Common myeloid progenitor, CD34-positive (primary cell): ENCODE results near the gene DNLZ.

Source experiments
- CTCF ChIA-PET: fragments of 350-600 bp; sonication (Branson Sonifier 250); formaldehyde crosslinking; loops from one replicate; lab custom pipeline; 2021; ENCODE audit warnings: antibody characterized with exemption; lab: Charles Lee
- POLR2A ChIA-PET: fragments of 350-600 bp; sonication (Branson Sonifier 250); formaldehyde crosslinking; loops from one replicate; lab custom pipeline; 2021; ENCODE audit warnings: antibody characterized with exemption; lab: Charles Lee
- DNase-seq, 3 donors: peaks; one replicate each; pipeline versions ENCODE4 v3.0.0 to v3.0.0-alpha.2; 2013
- H3K27ac ChIP-seq, 2 experiments: 1 replicate in 1 of 2; 2 replicates in 1 of 2; pipeline ENCODE4 v1.7.0; 2013; ENCODE audit warnings: inconsistent platforms in 2 of 2, low read length in 2 of 2, mild to moderate bottlenecking in 2 of 2, low read depth in 1 of 2, moderate library complexity in 1 of 2; ENCODE audit not compliant: severe bottlenecking in 2 of 2, insufficient read depth in 1 of 2, poor library complexity in 1 of 2
- H3K27me3 ChIP-seq, 5 experiments: replicated peaks in 2 of 5; 1 replicate in 3 of 5; 2 replicates in 2 of 5; pipeline versions ENCODE4 v1.6.1 to v1.7.0; 2013; ENCODE audit warnings: low read length in 4 of 5, mild to moderate bottlenecking in 2 of 5, moderate library complexity in 2 of 5, inconsistent platforms in 1 of 5; ENCODE audit not compliant: insufficient read depth in 5 of 5, control insufficient read depth in 4 of 5
- H3K36me3 ChIP-seq, 4 experiments: 1 replicate in 2 of 4; 2 replicates in 2 of 4; pipeline versions ENCODE4 v1.6.1 to v1.7.0; 2013; ENCODE audit warnings: low read length in 3 of 4, control low read depth in 1 of 4, mild to moderate bottlenecking in 1 of 4; ENCODE audit not compliant: control insufficient read depth in 4 of 4, insufficient read depth in 4 of 4
- H3K4me1 ChIP-seq, 4 experiments: 1 replicate in 3 of 4; 2 replicates in 1 of 4; pipeline versions ENCODE4 v1.6.1 to v1.7.1; 2013; ENCODE audit warnings: low read length in 3 of 4, mild to moderate bottlenecking in 3 of 4, control low read depth in 1 of 4, inconsistent platforms in 1 of 4, moderate library complexity in 1 of 4; ENCODE audit not compliant: control insufficient read depth in 4 of 4, insufficient read depth in 4 of 4; ENCODE audit errors: control extremely low read depth in 1 of 4
- H3K4me3 ChIP-seq, 7 experiments: 1 replicate in 4 of 7; 2 replicates in 3 of 7; pipeline versions ENCODE4 v1.5.1 to v1.7.0; 2013; ENCODE audit warnings: mild to moderate bottlenecking in 7 of 7, low read length in 6 of 7, moderate library complexity in 6 of 7, inconsistent platforms in 2 of 7, low read depth in 2 of 7, control low read depth in 1 of 7; ENCODE audit not compliant: insufficient read depth in 4 of 7, control insufficient read depth in 1 of 7; ENCODE audit errors: extremely low read depth in 1 of 7
- H3K9me3 ChIP-seq, 5 experiments: 1 replicate in 4 of 5; 2 replicates in 1 of 5; pipeline versions ENCODE4 v1.6.1 to v1.7.1; 2013; ENCODE audit warnings: low read length in 4 of 5, mild to moderate bottlenecking in 2 of 5, inconsistent platforms in 1 of 5, low read depth in 1 of 5, moderate library complexity in 1 of 5; ENCODE audit not compliant: control insufficient read depth in 4 of 5, insufficient read depth in 2 of 5; ENCODE audit errors: control extremely low read depth in 1 of 5
- WGBS: methylation state at CpG from one replicate; pipeline ENCODE4 v1.1.5; 2013; ENCODE audit not compliant: insufficient coverage; 5-methylcytosine and 5-hydroxymethylcytosine counted together

The DNLZ gene

GRCh38 chr9:136329211-136329627 lies 34.3 kb downstream of the DNLZ start:
- Histone ChIP-seq H3K27ac (peak overlapping the region; percentile 75 to 85), H3K4me1 (peaks cover 0 to 58% (median 49%) of the 10 kb centered on the region in 4 experiments), H3K9me3 (no peaks in the 10 kb centered on the region), H3K36me3 (peaks cover 0 to 21% (median 6%) of the 10 kb centered on the region in 4 experiments), H3K4me3 (peak overlapping the region; percentile 32 to 88 (median 76)), H3K27me3 (no peaks in the 10 kb centered on the region)
- DNase-seq: no peak
- 94% methylated on average over 15 of the region's 19 CpGs for WGBS
- ChIA-PET CTCF (interaction anchor here (1.0 to 9.6 kb wide), 3 partner anchors 8 to 157 kb away, joined by 3 to 101 read pairs (median 8); no protein-coding TSS in a partner anchor), POLR2A (interaction anchor here (0.8 kb wide), 2 partner anchors 9 to 44 kb away, joined by 3 read pairs; no protein-coding TSS in a partner anchor)

GRCh38 chr9:136328622-136329041 lies 34.9 kb downstream of the DNLZ start:
- Histone ChIP-seq H3K27ac (peak overlapping the region; percentile 75 to 85), H3K9me3 (no peaks in the 10 kb centered on the region), H3K4me1 (peaks cover 0 to 64% (median 55%) of the 10 kb centered on the region in 4 experiments), H3K27me3 (no peaks in the 10 kb centered on the region), H3K4me3 (peak overlapping the region; percentile 32 to 88 (median 76)), H3K36me3 (peaks cover 0 to 17% (median 6%) of the 10 kb centered on the region in 4 experiments)
- DNase-seq: peak in 2 of 3 donors; percentile 23 to 43
- CTCF ChIA-PET: interaction anchor here (1.0 to 9.6 kb wide), 4 partner anchors 9 to 158 kb away, joined by 3 to 101 read pairs (median 6); no protein-coding TSS in a partner anchor
- POLR2A ChIA-PET: interaction anchor here (0.8 kb wide), 2 partner anchors 10 to 44 kb away, joined by 3 read pairs; no protein-coding TSS in a partner anchor
- WGBS: 3% methylated on average over 15 of the region's 15 CpGs

DNA sequence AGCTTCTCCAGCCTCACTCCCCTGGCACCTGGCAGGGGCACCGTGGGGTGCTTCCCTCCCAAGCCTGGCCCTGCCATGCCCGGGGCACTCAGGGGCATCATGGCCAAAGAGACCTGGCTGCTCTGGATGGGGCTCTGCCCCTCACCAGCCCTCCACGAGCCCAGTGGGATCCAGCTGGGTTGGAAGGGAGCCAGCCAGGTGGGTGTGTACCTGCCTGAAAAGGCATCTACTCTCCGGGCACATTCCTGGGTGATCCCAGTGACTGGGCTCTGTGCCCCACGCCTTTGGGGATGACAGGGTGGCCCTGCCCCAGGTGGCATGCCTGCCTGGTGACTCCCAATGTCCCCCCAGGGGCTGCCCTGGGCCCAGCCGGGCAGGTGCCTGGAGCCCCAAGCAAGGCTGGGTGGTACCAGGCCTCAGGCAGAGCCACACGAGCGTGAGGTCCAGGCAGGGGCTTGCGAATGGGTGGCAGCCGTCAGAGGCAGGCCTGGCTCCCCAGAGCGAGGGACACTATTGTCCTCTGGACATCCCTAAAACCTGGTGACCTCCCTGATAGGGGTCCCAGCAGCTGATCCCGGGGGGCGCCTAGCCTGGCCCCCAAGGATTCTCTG lies 35.4 kb downstream of the DNLZ start:
- POLR2A ChIA-PET: interaction anchor here (0.7 to 0.8 kb wide), 3 partner anchors 14 to 45 kb away, joined by 3 read pairs; partner anchors contain the start of gene DNLZ
- no peak for DNase-seq
- no peaks in the 10 kb centered on the region for H3K9me3 ChIP-seq
- CTCF ChIA-PET: interaction anchor here (1.0 to 9.6 kb wide), 4 partner anchors 9 to 158 kb away, joined by 3 to 101 read pairs (median 6); no protein-coding TSS in a partner anchor
- H3K4me1 ChIP-seq: peaks cover 0 to 69% (median 58%) of the 10 kb centered on the region in 4 experiments
- H3K27ac ChIP-seq: peak overlapping the region; percentile 75 to 85
- no peaks in the 10 kb centered on the region for H3K27me3 ChIP-seq
- 7% methylated on average over 13 of the region's 13 CpGs for WGBS
- peak overlapping the region; percentile 32 to 88 (median 76) for H3K4me3 ChIP-seq
- H3K36me3 ChIP-seq: peaks cover 0 to 17% (median 6%) of the 10 kb centered on the region in 4 experiments

- Histone ChIP-seq H3K36me3 (peaks cover 0 to 15% (median 5%) of the 10 kb centered on the region in 4 experiments), H3K27ac (peak within 1 kb of the TSS; percentile 75 to 85), H3K4me1 (peaks cover 0 to 76% (median 61%) of the 10 kb centered on the region in 4 experiments), H3K27me3 (no peaks in the 10 kb centered on the region), H3K4me3 (peak within 1 kb of the TSS; percentile 36 to 88 (median 76)), H3K9me3 (no peaks in the 10 kb centered on the region)
- peak in 2 of 3 donors; percentile 62 to 65 for DNase-seq
- ChIA-PET CTCF (interaction anchor here (1.1 to 9.6 kb wide), 5 partner anchors 10 to 76 kb away, joined by 3 to 101 read pairs (median 5); no protein-coding TSS in a partner anchor), POLR2A (interaction anchor here (0.7 to 1.1 kb wide), 3 partner anchors 15 to 36 kb away, joined by 3 read pairs; partner anchors contain the start of gene DNLZ)
- WGBS: 0% methylated on average over 18 of the region's 88 CpGs
These were observed 36.1 kb downstream of the DNLZ start, which contains the start of gene GPSM1 for GRCh38 chr9:136327304-136327974. Gene GPSM1, plus strand, starts transcription at chr9:136327539. Its CDS starts 157 bp downstream, at chr9:136327696.

DNA sequence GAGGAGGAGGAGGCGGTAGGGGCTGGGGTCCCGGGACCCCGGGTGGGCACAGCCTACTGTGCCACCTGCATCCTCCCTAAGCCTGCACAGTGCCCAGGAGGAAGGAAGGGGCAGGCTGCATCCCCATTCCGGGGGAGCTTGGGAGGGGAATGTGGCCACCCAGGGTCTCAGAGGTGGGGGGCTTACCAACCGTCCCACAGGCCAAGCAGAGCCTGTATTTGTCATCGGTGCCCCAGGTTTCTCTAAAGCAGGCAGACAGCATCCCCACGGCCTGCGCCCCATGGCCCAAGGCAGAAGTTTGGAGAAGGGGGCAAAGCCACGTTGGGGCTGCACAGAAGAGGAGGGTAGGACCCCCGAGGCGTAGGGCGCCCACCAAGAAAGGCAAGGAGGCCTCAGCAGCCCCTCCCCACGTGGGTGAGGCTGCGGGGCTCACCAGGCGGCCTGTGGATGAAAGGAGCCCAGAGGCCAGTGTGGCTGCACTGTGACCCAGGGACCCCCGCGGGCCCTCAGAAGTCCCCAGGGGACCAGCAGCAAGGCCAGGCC lies 36.7 kb downstream of the DNLZ start:
- ChIA-PET POLR2A (interaction anchor here (1.1 kb wide), 1 partner anchor 17 kb away, joined by 3 read pairs; no protein-coding TSS in a partner anchor), CTCF (interaction anchor here (1.0 to 9.6 kb wide), 4 partner anchors 14 to 76 kb away, joined by 3 to 101 read pairs (median 4); no protein-coding TSS in a partner anchor)
- H3K4me1 ChIP-seq: peaks cover 0 to 79% (median 63%) of the 10 kb centered on the region in 4 experiments

GRCh38 chr9:136326061-136326760 lies 37.3 kb downstream of the DNLZ start:
- Histone ChIP-seq H3K27ac (peak overlapping the region; percentile 64 to 79), H3K36me3 (peaks cover 0 to 7% (median 3%) of the 10 kb centered on the region in 4 experiments), H3K4me1 (peaks cover 0 to 79% (median 63%) of the 10 kb centered on the region in 4 experiments), H3K4me3 (peak overlapping the region in 4 of 7 experiments; percentile 48 to 62 (median 56)), H3K27me3 (no peaks in the 10 kb centered on the region), H3K9me3 (no peaks in the 10 kb centered on the region)
- DNase-seq: peak in 2 of 3 donors; percentile 80 to 86
- WGBS: 5% methylated on average over 21 of the region's 28 CpGs
- ChIA-PET CTCF (interaction anchor here (0.9 to 9.6 kb wide), 5 partner anchors 14 to 77 kb away, joined by 3 to 101 read pairs (median 3); no protein-coding TSS in a partner anchor), POLR2A (interaction anchor here (1.1 kb wide), 1 partner anchor 16 kb away, joined by 3 read pairs; no protein-coding TSS in a partner anchor)

More for the DNA sequence above, 36.7 kb downstream of the DNLZ start:
- 5% methylated on average over 12 of the region's 17 CpGs for WGBS
- peak in 2 of 3 donors; percentile 76 to 86 for DNase-seq
- H3K27ac ChIP-seq: peak overlapping the region; percentile 64 to 79
- no peaks in the 10 kb centered on the region for H3K27me3 ChIP-seq
- H3K9me3 ChIP-seq: no peaks in the 10 kb centered on the region
- H3K4me3 ChIP-seq: peak overlapping the region in 6 of 7 experiments; percentile 10 to 62 (median 51)
- peaks cover 0 to 9% (median 3%) of the 10 kb centered on the region in 4 experiments for H3K36me3 ChIP-seq
